Measurements from ENCODE around the gene USP53.

The USP53 gene

GRCh38 chr4:119281393-119281792 lies 68.9 kb downstream of the USP53 start:
- H3F3A ChIP-seq (ENCODE audit: insufficient read depth), result no peaks in the 10 kb centered on the region
- TF ChIP-seq CTCF (IDR thresholded peaks at IDR 0.05; ENCODE audit: insufficient read depth, low read length, poor library complexity, severe bottlenecking) (no peak), EZH2phosphoT487 (conservative IDR thresholded peaks at IDR 0.05; ENCODE audit: low read length) (no peak)
- no peaks in the 10 kb centered on the region for H3K36me3 ChIP-seq (ENCODE audit: low read length)
- H3K9ac ChIP-seq (ENCODE audit: low read length), result no peak overlapping the region
- no peaks in the 10 kb centered on the region for H4K20me1 ChIP-seq (ENCODE audit: low read depth, low read length)
- H3K9me2 ChIP-seq (replicated peaks; ENCODE audit: insufficient read depth, low read length), result no peaks in the 10 kb centered on the region
- H3K79me2 ChIP-seq (ENCODE audit: insufficient read depth, low read length), result no peaks in the 10 kb centered on the region
- H3K4me3 ChIP-seq (ENCODE audit: insufficient read depth, low read length, poor library complexity, severe bottlenecking), result no peak overlapping the region
- no peak overlapping the region for H3K27ac ChIP-seq (ENCODE audit: low read depth, low read length)
- H3K9me3 ChIP-seq (ENCODE audit: insufficient read depth, low read length), result no peaks in the 10 kb centered on the region
- no peak overlapping the region for H2AFZ ChIP-seq (ENCODE audit: low read depth, low read length, severe bottlenecking)
- H3K4me2 ChIP-seq (ENCODE audit: low read depth, low read length, poor library complexity, severe bottlenecking), result no peak overlapping the region
- H3K27me3 ChIP-seq (ENCODE audit: low read length), result no peaks in the 10 kb centered on the region

- Histone ChIP-seq H3K36me3 (ENCODE audit: low read length) (no peaks in the 10 kb centered on the region), H2AFZ (ENCODE audit: low read depth, low read length, severe bottlenecking) (no peak overlapping the region), H3K4me2 (ENCODE audit: low read depth, low read length, poor library complexity, severe bottlenecking) (peak overlapping the region; percentile 41), H3K79me2 (ENCODE audit: insufficient read depth, low read length) (no peaks in the 10 kb centered on the region), H3K9ac (ENCODE audit: low read length) (no peak overlapping the region), H3K9me2 (replicated peaks; ENCODE audit: insufficient read depth, low read length) (no peaks in the 10 kb centered on the region), H3K27ac (ENCODE audit: low read depth, low read length) (no peak overlapping the region), H3K9me3 (ENCODE audit: insufficient read depth, low read length) (no peaks in the 10 kb centered on the region), H4K20me1 (ENCODE audit: low read depth, low read length) (no peaks in the 10 kb centered on the region), H3K4me3 (ENCODE audit: insufficient read depth, low read length, poor library complexity, severe bottlenecking) (no peak overlapping the region), H3K27me3 (ENCODE audit: low read length) (no peaks in the 10 kb centered on the region), H3F3A (ENCODE audit: insufficient read depth) (no peaks in the 10 kb centered on the region)
- no peak for TF ChIP-seq CTCF (IDR thresholded peaks at IDR 0.05; ENCODE audit: insufficient read depth, low read length, poor library complexity, severe bottlenecking)
Measured at GRCh38 chr4:119284876-119285780, 72.6 kb downstream of the USP53 start.

- H3K4me2 ChIP-seq (ENCODE audit: low read depth, low read length, poor library complexity, severe bottlenecking), result no peak overlapping the region
Measured at GRCh38 chr4:119286377-119287002, 74.0 kb downstream of the USP53 start.

More at GRCh38 chr4:119286377-119287002, 74.0 kb downstream of the USP53 start:
- no peaks in the 10 kb centered on the region for H3F3A ChIP-seq (ENCODE audit: insufficient read depth)
- H3K9ac ChIP-seq (ENCODE audit: low read length), result no peak overlapping the region
- H4K20me1 ChIP-seq (ENCODE audit: low read depth, low read length), result no peaks in the 10 kb centered on the region
- no peak overlapping the region for H2AFZ ChIP-seq (ENCODE audit: low read depth, low read length, severe bottlenecking)
- H3K9me3 ChIP-seq (ENCODE audit: insufficient read depth, low read length), result no peaks in the 10 kb centered on the region
- no peak overlapping the region for H3K27ac ChIP-seq (ENCODE audit: low read depth, low read length)
- no peaks in the 10 kb centered on the region for H3K27me3 ChIP-seq (ENCODE audit: low read length)
- no peak for TF ChIP-seq EZH2phosphoT487 (conservative IDR thresholded peaks at IDR 0.05; ENCODE audit: low read length)
- peak; percentile 41 for TF ChIP-seq CTCF (IDR thresholded peaks at IDR 0.05; ENCODE audit: insufficient read depth, low read length, poor library complexity, severe bottlenecking)
- H3K79me2 ChIP-seq (ENCODE audit: insufficient read depth, low read length), result no peaks in the 10 kb centered on the region
- H3K9me2 ChIP-seq (replicated peaks; ENCODE audit: insufficient read depth, low read length), result no peaks in the 10 kb centered on the region
- no peaks in the 10 kb centered on the region for H3K36me3 ChIP-seq (ENCODE audit: low read length)
- H3K4me3 ChIP-seq (ENCODE audit: insufficient read depth, low read length, poor library complexity, severe bottlenecking), result no peak overlapping the region

Data from SU-DHL-6 (cell line).